NCI-H2081 treated with DMSO at 0.1 percent for 48 hours (cell line): ENCODE results near the gene BIN2.

Source experiments
- DNase-seq: peaks from one replicate; lab custom pipeline; 2025; lab: John Stamatoyannopoulos, UW

The BIN2 gene

GRCh38 chr12:51254536-51254935 is 69.4 kb downstream of the BIN2 start:
- no peak for DNase-seq

GRCh38 chr12:51253276-51253675 is 70.7 kb downstream of the BIN2 start:
- no peak for DNase-seq

DNA sequence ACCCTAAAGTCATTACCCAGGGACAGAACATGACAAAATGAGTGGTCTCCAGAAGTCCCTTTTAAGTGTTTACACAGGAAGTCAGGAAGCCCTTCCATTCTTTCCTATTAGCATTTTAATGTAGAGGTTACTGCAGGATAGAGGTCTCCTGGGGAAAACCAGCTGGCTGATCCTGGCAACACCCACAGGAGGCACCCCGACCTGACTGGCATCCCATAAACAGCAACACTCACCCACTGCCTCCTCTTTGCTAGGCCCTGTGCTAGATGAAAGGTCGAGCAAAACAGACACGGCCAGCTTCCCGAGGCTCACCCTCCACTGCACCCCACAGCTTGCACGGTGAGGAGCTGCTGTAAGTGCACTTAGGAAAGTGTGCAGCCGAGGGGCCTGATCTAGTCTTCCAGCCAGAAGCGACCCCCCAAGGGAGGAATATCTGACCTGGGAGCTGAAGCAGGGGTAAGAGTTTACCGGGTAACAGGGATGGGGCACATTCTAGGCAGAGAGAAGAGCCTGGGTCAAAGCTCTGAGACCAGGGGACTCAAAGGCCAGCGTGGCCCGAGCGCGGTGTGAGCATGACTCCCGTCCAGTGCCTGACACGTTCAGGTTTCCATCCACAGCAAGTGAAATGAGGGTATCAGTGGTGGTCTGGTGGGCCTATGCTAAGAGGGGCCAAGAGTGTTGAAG is 76.3 kb downstream of the BIN2 start:
- no peak for DNase-seq

DNA sequence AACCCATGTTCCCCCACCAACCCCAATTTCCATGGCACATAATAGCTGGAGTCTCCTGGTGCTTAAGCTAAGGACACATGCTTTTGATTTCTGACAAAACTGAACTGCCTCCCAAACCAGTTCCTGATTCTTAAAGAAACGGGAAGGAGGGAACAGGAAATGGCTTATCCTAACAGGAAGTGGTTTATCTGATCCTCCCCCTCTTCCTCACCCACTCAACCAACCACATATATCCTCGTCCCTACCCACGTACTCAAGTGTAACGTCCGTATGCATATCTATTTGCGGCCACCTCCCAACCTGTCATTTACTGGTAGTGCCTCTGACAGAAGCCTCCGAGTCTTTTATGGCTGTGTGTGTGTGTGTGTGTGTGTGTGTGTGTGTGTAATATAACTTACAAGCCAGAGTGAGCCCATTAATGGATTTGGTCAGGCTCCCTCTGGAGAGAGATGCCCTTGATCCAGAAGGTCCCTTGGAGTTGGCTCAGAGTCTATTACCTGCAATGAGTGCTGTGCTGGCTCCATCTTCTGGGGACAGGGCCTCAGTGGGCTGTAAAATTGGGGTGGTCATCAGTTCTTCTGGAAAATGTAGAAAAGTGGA is 77.6 kb downstream of the BIN2 start:
- no peak for DNase-seq

GRCh38 chr12:51245476-51246253 is 78.3 kb downstream of the BIN2 start:
- DNase-seq: no peak

GRCh38 chr12:51244269-51244668 is 79.7 kb downstream of the BIN2 start:
- no peak for DNase-seq

DNA sequence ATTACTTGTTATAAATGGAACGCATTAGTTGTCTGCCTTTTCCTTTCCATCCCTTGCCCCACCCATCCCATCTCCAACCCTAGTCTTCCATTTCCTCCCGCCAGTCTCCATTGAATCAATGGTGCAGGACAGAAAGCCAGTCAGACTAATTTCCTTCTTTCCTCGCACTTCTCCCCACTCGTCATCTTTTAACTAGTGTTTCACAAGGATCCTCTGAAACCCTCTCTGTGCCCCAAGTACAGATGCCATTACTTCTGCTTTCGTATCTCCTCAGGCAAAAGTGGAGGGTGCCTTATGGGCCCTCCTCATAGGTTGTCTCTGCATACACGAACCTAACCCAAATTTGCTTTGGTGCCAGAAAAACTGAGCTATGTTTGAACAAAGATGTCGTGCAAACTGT is 81.1 kb downstream of the BIN2 start:
- no peak for DNase-seq

GRCh38 chr12:51242120-51242519 is 81.9 kb downstream of the BIN2 start:
- no peak for DNase-seq

DNA sequence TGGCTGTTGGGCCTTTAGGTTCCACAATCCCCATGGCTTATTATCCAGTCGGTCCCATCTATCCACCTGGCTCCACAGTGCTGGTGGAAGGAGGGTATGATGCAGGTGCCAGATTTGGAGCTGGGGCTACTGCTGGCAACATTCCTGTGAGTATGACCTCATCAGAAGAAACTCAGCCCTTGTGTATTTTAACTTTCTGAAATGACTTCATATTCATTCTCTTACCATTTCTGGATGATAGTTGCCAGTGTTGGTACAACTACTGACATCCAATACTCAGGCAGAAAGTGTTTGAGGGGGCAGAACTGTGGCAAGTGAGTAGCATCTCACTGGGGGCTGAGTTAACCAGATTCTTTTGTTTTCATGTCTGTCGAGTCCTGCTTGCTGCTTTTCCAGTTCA is 83.0 kb downstream of the BIN2 start:
- DNase-seq: no peak

GRCh38 chr12:51238510-51239334 is 85.3 kb downstream of the BIN2 start, which contains the start of gene DAZAP2:
TSS of gene DAZAP2 (plus strand) at chr12:51238826. CDS start at chr12:51238908, 82 bp downstream.
- peak; percentile 66 for DNase-seq

GRCh38 chr12:51238037-51238509 is 85.9 kb downstream of the BIN2 start:
- no peak for DNase-seq

DNA sequence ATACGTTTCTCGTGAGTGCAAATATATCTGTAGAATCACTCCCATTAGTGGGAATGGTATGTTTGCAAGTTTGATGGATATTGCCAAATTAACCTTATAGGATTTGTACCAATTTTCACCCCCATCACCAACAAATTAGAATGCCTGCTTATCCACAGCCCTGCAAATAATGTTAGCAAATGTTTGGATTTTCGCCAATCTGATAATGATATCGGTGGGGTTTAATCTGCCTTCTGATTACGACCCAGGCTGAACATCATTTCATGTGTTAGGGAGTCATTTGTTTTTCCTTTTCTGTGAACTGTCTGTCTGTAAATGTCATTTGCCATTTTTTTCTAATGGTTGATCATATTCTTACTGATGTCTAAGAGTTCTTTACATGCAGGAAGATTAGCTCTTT is 89.4 kb downstream of the BIN2 start:
- DNase-seq: no peak

- no peak for DNase-seq
Measured at GRCh38 chr12:51232642-51233041, 91.3 kb downstream of the BIN2 start.
